SK-N-SH (cell line): Measurements from ENCODE around the gene TEP1. TPM values are rescaled to one million over a fixed set of nuclear protein-coding genes. Genes with fewer than 3 reads are reported as not detected.

Experiments used
- CTCF ChIA-PET: fragments of 300-600, 350-600 bp; formaldehyde crosslinking; extraction: SDS; loops from one replicate; lab custom pipeline; 2021; lab: Yijun Ruan, JAX
- POLR2A ChIA-PET: fragments of 350-600 bp; sonication (Branson Sonifier 250); formaldehyde crosslinking; extraction: SDS; loops from one replicate; lab custom pipeline; 2020; ENCODE audit warnings: antibody characterized with exemption, inconsistent platforms; lab: Yijun Ruan, JAX
- DNase-seq: peaks from one replicate; pipeline ENCODE4 v3.0.0; 2012
- H2AFZ ChIP-seq: fragments of 200-600 bp; sonication (generic); 2 replicates; pipeline ENCODE4 v1.8.1; 2016; ENCODE audit warnings: antibody characterized with exemption, mild to moderate bottlenecking, low read depth
- H3F3A ChIP-seq: fragments of 200-600 bp; sonication (generic); replicated peaks from 2 replicates; pipeline ENCODE3; 2016; ENCODE audit warnings: antibody characterized with exemption, mild to moderate bottlenecking; ENCODE audit not compliant: insufficient read depth
- H3K27ac ChIP-seq, 2 experiments: fragments of 200-500 bp in 1 of 2; fragments of 200-600 bp in 1 of 2; sonication (Bioruptor generic) in 1 of 2; sonication (generic), shearing (Covaris generic) in 1 of 2; 2 replicates each; pipeline versions ENCODE4 v1.5.1 to v1.6.1; 2014 to 2016; ENCODE audit warnings: low read depth in 2 of 2, inconsistent platforms in 1 of 2, low read length in 1 of 2, mild to moderate bottlenecking in 1 of 2, mixed read lengths in 1 of 2
- H3K27me3 ChIP-seq: fragments of 200-600 bp; sonication (generic), shearing (Covaris generic); 2 replicates; pipeline ENCODE4 v1.6.1; 2016; ENCODE audit warnings: mixed run types; ENCODE audit not compliant: insufficient read depth
- H3K36me3 ChIP-seq, 2 experiments: fragments of 200-500 bp in 1 of 2; fragments of 200-600 bp in 1 of 2; sonication (Bioruptor generic) in 1 of 2; sonication (generic) in 1 of 2; replicated peaks in 1 of 2; 2 replicates each; pipeline versions ENCODE3 to v1.5.1; 2014 to 2016; ENCODE audit warnings: low read length in 1 of 2, mild to moderate bottlenecking in 1 of 2; ENCODE audit not compliant: insufficient read depth in 2 of 2, control insufficient read depth in 1 of 2
- H3K4me1 ChIP-seq, 2 experiments: fragments of 200-500 bp in 1 of 2; fragments of 200-600 bp in 1 of 2; sonication (Bioruptor generic) in 1 of 2; sonication (generic), shearing (Covaris generic) in 1 of 2; 2 replicates each; pipeline versions ENCODE4 v1.5.1 to v1.6.1; 2014 to 2016; ENCODE audit warnings: low read depth in 1 of 2, low read length in 1 of 2, mixed run types in 1 of 2; ENCODE audit not compliant: insufficient read depth in 2 of 2, control insufficient read depth in 1 of 2
- H3K4me2 ChIP-seq: fragments of 200-600 bp; sonication (generic), shearing (Covaris generic); 2 replicates; pipeline ENCODE4 v1.6.1; 2017; ENCODE audit warnings: mixed run types
- H3K4me3 ChIP-seq, 2 experiments: fragments of 200-500 bp in 1 of 2; fragments of 200-600 bp in 1 of 2; sonication (Bioruptor generic) in 1 of 2; sonication (generic), shearing (Covaris generic) in 1 of 2; 2 replicates each; pipeline versions ENCODE4 v1.5.1 to v1.8.1; 2014 to 2016; ENCODE audit warnings: low read depth in 2 of 2, inconsistent platforms in 1 of 2, low read length in 1 of 2, mild to moderate bottlenecking in 1 of 2, mixed read lengths in 1 of 2, moderate library complexity in 1 of 2
- H3K79me2 ChIP-seq: fragments of 200-600 bp; sonication (generic); 2 replicates; pipeline ENCODE4 v1.8.1; 2017; ENCODE audit warnings: mild to moderate bottlenecking; ENCODE audit not compliant: insufficient read depth
- H3K9ac ChIP-seq: fragments of 200-600 bp; sonication (generic); 2 replicates; pipeline ENCODE4 v1.6.1; 2017; ENCODE audit warnings: mixed run types
- H3K9me2 ChIP-seq: fragments of 200-600 bp; sonication (generic); 2 replicates; pipeline ENCODE4 v1.6.1; 2017; ENCODE audit warnings: mixed run types
- H3K9me3 ChIP-seq: fragments of 200-600 bp; sonication (generic); 2 replicates; pipeline ENCODE4 v1.6.1; 2017; ENCODE audit warnings: mixed run types, mild to moderate bottlenecking, moderate library complexity
- H4K20me1 ChIP-seq: fragments of 200-600 bp; sonication (generic); 2 replicates; pipeline ENCODE4 v1.6.1; 2017; ENCODE audit warnings: mild to moderate bottlenecking, mixed run types; ENCODE audit not compliant: insufficient read depth
- CHD2 ChIP-seq: fragments of 150-350 bp; IDR thresholded peaks from 2 replicates; pipeline ENCODE4 v1.6.1; 2018; ENCODE audit warnings: low read length; ENCODE audit not compliant: partially characterized antibody
- ELF1 ChIP-seq: IDR thresholded peaks from 2 replicates; pipeline ENCODE4 v1.4.0; 2012
- EP300 ChIP-seq, 2 experiments: IDR thresholded peaks; 2 replicates each; pipeline versions ENCODE4 v1.4.0 to v1.6.1; 2012; ENCODE audit warnings: borderline replicate concordance in 1 of 2, low read depth in 1 of 2, low read length in 1 of 2
- EZH2phosphoT487 ChIP-seq: fragments of 200-600 bp; sonication (generic); IDR thresholded peaks from 2 replicates; pipeline ENCODE4 v1.6.1; 2017; ENCODE audit warnings: low read depth, mixed run types, mild to moderate bottlenecking, antibody characterized with exemption, moderate library complexity, borderline replicate concordance
- FOSL2 ChIP-seq: IDR thresholded peaks from 2 replicates; pipeline ENCODE4 v1.4.0; 2012; ENCODE audit warnings: low read depth, mild to moderate bottlenecking, moderate library complexity, borderline replicate concordance
- FOXJ3 ChIP-seq: sonication (generic); formaldehyde crosslinking; IDR thresholded peaks from 2 replicates; pipeline ENCODE4 v1.5.1; 2020; ENCODE audit warnings: mild to moderate bottlenecking, missing genetic modification reagents
- FOXM1 ChIP-seq: IDR thresholded peaks from 2 replicates; pipeline ENCODE4 v1.4.0; 2012; ENCODE audit warnings: low read depth, mild to moderate bottlenecking
- GATA2 ChIP-seq: sonication (generic); formaldehyde crosslinking; IDR thresholded peaks from 2 replicates; pipeline ENCODE4 v1.5.0; 2020; ENCODE audit warnings: mild to moderate bottlenecking, missing genetic modification reagents
- JUND ChIP-seq: IDR thresholded peaks from 2 replicates; pipeline ENCODE4 v1.4.0; 2012
- MXI1 ChIP-seq: IDR thresholded peaks from 2 replicates; pipeline ENCODE4 v1.6.1; 2012; ENCODE audit warnings: mild to moderate bottlenecking, low read depth, low read length, improper control_type of control experiment
- POLR2AphosphoS5 ChIP-seq: IDR thresholded peaks from 2 replicates; pipeline ENCODE4 v1.6.1; 2012; ENCODE audit warnings: low read depth, low read length
- RAD21 ChIP-seq: IDR thresholded peaks from 2 replicates; pipeline ENCODE4 v1.6.1; 2012; ENCODE audit warnings: mild to moderate bottlenecking, low read length
- RFX5 ChIP-seq: IDR thresholded peaks from 2 replicates; pipeline ENCODE4 v1.6.1; 2012; ENCODE audit warnings: mild to moderate bottlenecking, improper control_type of control experiment, low read length
- RXRA ChIP-seq: IDR thresholded peaks from 2 replicates; pipeline ENCODE4 v1.4.0; 2012; ENCODE audit warnings: low read depth, mild to moderate bottlenecking, borderline replicate concordance
- SMC3 ChIP-seq: IDR thresholded peaks from 2 replicates; pipeline ENCODE4 v1.6.1; 2012; ENCODE audit warnings: low read depth, low read length, improper control_type of control experiment
- TAF1 ChIP-seq: IDR thresholded peaks from 2 replicates; pipeline ENCODE4 v1.6.1; 2012; ENCODE audit warnings: low read depth, mild to moderate bottlenecking, low read length, moderate library complexity, borderline replicate concordance
- TCF12 ChIP-seq: IDR thresholded peaks from 2 replicates; pipeline ENCODE4 v1.4.0; 2012
- TEAD4 ChIP-seq: IDR thresholded peaks from 2 replicates; pipeline ENCODE4 v1.4.0; 2012; ENCODE audit warnings: mild to moderate bottlenecking, borderline replicate concordance; ENCODE audit not compliant: insufficient read depth
- YY1 ChIP-seq: IDR thresholded peaks from 2 replicates; pipeline ENCODE4 v1.4.0; 2012; ENCODE audit warnings: low read depth, mild to moderate bottlenecking
- WGBS: methylation state at CpG from one replicate; pipeline ENCODE4 v1.1.6; 2017; ENCODE audit warnings: low lambda C conversion rate; 5-methylcytosine and 5-hydroxymethylcytosine counted together
- polyA plus RNA-seq, 3 experiments: library from polyadenylated mRNA; depleted of rRNA; stranded (reverse); fragments of >200 nt; gene quantifications; 2 replicates each; pipeline ENCODE4 v1.2.3, GENCODE V29; 2012
- TF ChIP-seq, protein P1 (sequence below): fragments of 200-600 bp; sonication (generic); IDR thresholded peaks from 2 replicates; pipeline ENCODE4 v1.6.1; 2017; ENCODE audit warnings: antibody characterized with exemption, mild to moderate bottlenecking, moderate library complexity
- TF ChIP-seq, protein P2 (sequence below): fragments of 150-350 bp; IDR thresholded peaks from 2 replicates; pipeline ENCODE4 v1.6.1; 2017; ENCODE audit warnings: antibody characterized with exemption, low read length, low read depth, borderline replicate concordance
- TF ChIP-seq, protein P3 (sequence below): IDR thresholded peaks from 2 replicates; pipeline ENCODE4 v1.4.0; 2012; ENCODE audit warnings: low read depth, borderline replicate concordance

The TEP1 gene
- polyA plus RNA-seq, 1 of the 3 experiments (the other 2 are of a cell fraction): 12.1 TPM

DNA sequence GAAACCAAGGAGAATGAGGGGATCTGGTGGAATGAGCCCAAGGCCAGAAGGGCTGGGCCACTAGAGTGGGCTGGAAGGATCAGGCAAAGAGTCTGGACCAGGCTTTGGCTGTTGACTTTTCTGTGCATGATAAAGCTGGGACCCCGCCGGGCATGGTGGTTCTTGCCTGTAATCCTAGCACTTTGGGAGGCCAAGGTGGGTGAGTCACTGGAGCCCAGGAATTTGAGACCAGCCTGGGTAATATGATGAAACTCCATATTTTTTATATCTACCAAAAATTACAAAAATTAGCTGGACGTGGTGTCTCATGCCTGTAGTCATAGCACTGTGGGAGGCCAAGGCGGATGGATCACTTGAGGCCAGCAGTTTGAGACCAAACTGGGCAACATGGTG is 23.1 kb upstream of the TEP1 start:
- POLR2A ChIA-PET: no interaction called here
- H3K27ac ChIP-seq: no peak overlapping the region
- no peaks in the 10 kb centered on the region for H3K4me1 ChIP-seq
- H3K79me2 ChIP-seq: no peaks in the 10 kb centered on the region
- H3K9ac ChIP-seq: no peak overlapping the region
- no peak overlapping the region for H3K4me2 ChIP-seq
- CTCF ChIA-PET: interaction anchor here (0.7 to 1.8 kb wide), 2 partner anchors 21 to 178 kb away, joined by 3 to 8 read pairs; no protein-coding TSS in a partner anchor
- H3K36me3 ChIP-seq: no peaks in the 10 kb centered on the region
- no peak for DNase-seq
- H3K9me3 ChIP-seq: no peaks in the 10 kb centered on the region
- H2AFZ ChIP-seq: no peak overlapping the region
- H3K9me2 ChIP-seq: no peaks in the 10 kb centered on the region
- no peaks in the 10 kb centered on the region; the same call in 1 of the 2 replicates for H3K27me3 ChIP-seq
- H4K20me1 ChIP-seq: no peaks in the 10 kb centered on the region
- peak; percentile 10; the same call in 1 of the 2 replicates for TF ChIP-seq FOSL2
- no peak for TF ChIP-seq ELF1
- TF ChIP-seq RFX5: no peak
- no peak for TF ChIP-seq TEAD4
- TF ChIP-seq, protein P1, sequence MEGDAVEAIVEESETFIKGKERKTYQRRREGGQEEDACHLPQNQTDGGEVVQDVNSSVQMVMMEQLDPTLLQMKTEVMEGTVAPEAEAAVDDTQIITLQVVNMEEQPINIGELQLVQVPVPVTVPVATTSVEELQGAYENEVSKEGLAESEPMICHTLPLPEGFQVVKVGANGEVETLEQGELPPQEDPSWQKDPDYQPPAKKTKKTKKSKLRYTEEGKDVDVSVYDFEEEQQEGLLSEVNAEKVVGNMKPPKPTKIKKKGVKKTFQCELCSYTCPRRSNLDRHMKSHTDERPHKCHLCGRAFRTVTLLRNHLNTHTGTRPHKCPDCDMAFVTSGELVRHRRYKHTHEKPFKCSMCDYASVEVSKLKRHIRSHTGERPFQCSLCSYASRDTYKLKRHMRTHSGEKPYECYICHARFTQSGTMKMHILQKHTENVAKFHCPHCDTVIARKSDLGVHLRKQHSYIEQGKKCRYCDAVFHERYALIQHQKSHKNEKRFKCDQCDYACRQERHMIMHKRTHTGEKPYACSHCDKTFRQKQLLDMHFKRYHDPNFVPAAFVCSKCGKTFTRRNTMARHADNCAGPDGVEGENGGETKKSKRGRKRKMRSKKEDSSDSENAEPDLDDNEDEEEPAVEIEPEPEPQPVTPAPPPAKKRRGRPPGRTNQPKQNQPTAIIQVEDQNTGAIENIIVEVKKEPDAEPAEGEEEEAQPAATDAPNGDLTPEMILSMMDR: no peak
- TF ChIP-seq RXRA: no peak
- no peak for TF ChIP-seq GATA2 (CRISPR knock-in tag)
- TF ChIP-seq, protein P2, sequence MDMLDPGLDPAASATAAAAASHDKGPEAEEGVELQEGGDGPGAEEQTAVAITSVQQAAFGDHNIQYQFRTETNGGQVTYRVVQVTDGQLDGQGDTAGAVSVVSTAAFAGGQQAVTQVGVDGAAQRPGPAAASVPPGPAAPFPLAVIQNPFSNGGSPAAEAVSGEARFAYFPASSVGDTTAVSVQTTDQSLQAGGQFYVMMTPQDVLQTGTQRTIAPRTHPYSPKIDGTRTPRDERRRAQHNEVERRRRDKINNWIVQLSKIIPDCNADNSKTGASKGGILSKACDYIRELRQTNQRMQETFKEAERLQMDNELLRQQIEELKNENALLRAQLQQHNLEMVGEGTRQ: no peak
- no peaks in the 10 kb centered on the region for H3F3A ChIP-seq
- 76% methylated on average over 4 of the region's 4 CpGs for WGBS
- H3K4me3 ChIP-seq: no peak overlapping the region

DNA sequence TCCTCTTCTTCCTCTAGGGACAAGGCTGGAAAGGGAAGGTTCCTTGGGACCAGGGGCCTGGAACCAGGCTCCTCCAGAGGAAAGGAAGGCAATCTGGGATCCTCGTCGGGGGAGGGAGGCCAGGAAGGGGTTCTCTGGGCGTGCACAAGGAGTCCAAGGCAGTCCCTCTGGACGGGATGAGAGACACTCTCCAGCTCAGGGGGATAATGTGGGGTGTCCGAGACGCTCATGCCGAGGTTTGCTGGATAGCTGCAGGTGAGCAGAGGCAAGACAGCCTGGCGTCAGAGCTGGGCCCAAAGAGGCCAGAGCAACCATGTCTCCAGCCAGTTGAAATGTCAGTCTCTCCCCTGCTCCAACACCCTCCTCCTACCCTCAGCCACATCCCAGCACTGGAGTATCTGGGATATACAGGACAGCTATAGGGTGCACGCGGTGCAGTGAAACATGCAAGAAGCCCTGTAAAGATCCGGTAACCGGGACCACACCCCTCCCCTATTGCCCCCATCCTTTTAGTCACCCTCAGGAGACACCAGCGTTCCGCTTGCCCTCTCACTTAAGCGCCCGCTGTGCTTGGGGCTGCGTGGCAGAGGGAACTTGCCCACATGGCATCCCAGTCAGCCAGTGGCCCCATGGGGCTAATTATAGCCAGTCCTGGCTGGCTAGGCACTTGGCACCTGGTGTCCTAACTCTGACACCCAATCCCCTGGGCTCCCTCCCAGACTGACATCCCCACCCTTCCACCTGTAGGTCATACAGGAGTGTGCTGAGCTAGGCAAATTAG is 22.5 kb upstream of the TEP1 start, which contains the start of gene KLHL33:
TSS of gene KLHL33 (minus strand) at position 585 of the 781 bp plus-strand sequence. CDS start at position 230, 355 bp downstream.
- Histone ChIP-seq H2AFZ (no peak within 1 kb of the TSS), H3K9me2 (no peaks in the 10 kb centered on the region), H3K9ac (no peak within 1 kb of the TSS), H3K9me3 (no peaks in the 10 kb centered on the region), H3K4me2 (no peak within 1 kb of the TSS), H3F3A (no peaks in the 10 kb centered on the region), H3K4me3 (no peak within 1 kb of the TSS), H4K20me1 (no peaks in the 10 kb centered on the region)
- no peak for DNase-seq
- ChIA-PET POLR2A (no interaction called here), CTCF (interaction anchor here (0.7 to 1.8 kb wide), 2 partner anchors 20 to 177 kb away, joined by 3 to 8 read pairs; no protein-coding TSS in a partner anchor)
- TF ChIP-seq EP300 (IDR thresholded peaks at IDR 0.05; ENCODE audit: borderline replicate concordance in 1 of 2, low read depth in 1 of 2, low read length in 1 of 2) (no peak), TAF1 (no peak), FOXM1 (no peak), ELF1 (no peak), JUND (no peak), YY1 (no peak), TCF12 (no peak), MXI1 (no peak), CHD2 (no peak), SMC3 (no peak), RAD21 (no peak), FOXJ3 (no peak), EZH2phosphoT487 (no peak), POLR2AphosphoS5 (no peak)
- TF ChIP-seq, protein P3, sequence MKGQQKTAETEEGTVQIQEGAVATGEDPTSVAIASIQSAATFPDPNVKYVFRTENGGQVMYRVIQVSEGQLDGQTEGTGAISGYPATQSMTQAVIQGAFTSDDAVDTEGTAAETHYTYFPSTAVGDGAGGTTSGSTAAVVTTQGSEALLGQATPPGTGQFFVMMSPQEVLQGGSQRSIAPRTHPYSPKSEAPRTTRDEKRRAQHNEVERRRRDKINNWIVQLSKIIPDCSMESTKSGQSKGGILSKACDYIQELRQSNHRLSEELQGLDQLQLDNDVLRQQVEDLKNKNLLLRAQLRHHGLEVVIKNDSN: no peak
- TF ChIP-seq, protein P2: no peak
- TF ChIP-seq, all 33 proteins: peak for 0
- H3K4me1 ChIP-seq: no peaks in the 10 kb centered on the region
- H3K79me2 ChIP-seq: no peaks in the 10 kb centered on the region
- 78% methylated on average over 13 of the region's 17 CpGs for WGBS
- no peaks in the 10 kb centered on the region; the same call in 1 of the 2 replicates for H3K27me3 ChIP-seq
- H3K27ac ChIP-seq: no peak within 1 kb of the TSS
- no peaks in the 10 kb centered on the region for H3K36me3 ChIP-seq
